GM18867 (cell line): Measurements from ENCODE around the gene SIVA1.

Experiments used
- ATAC-seq: cut with Tn5 transposase; IDR thresholded peaks from one replicate; pipeline ENCODE4 v1.9.1; 2021; ENCODE audit warnings: mild to moderate bottlenecking, moderate library complexity; ENCODE audit not compliant: unreplicated experiment

The SIVA1 gene

GRCh38 chr14:104770072-104770579 lies 17.2 kb downstream of the SIVA1 start:
- ATAC-seq: no peak

GRCh38 chr14:104770851-104771272 lies 17.9 kb downstream of the SIVA1 start:
- ATAC-seq: no peak

GRCh38 chr14:104771374-104771773 lies 18.4 kb downstream of the SIVA1 start:
- ATAC-seq: no peak

GRCh38 chr14:104771918-104772706 lies 19.2 kb downstream of the SIVA1 start:
- no peak for ATAC-seq

- no peak for ATAC-seq
Measured at GRCh38 chr14:104772707-104773504, 20.0 kb downstream of the SIVA1 start.

DNA sequence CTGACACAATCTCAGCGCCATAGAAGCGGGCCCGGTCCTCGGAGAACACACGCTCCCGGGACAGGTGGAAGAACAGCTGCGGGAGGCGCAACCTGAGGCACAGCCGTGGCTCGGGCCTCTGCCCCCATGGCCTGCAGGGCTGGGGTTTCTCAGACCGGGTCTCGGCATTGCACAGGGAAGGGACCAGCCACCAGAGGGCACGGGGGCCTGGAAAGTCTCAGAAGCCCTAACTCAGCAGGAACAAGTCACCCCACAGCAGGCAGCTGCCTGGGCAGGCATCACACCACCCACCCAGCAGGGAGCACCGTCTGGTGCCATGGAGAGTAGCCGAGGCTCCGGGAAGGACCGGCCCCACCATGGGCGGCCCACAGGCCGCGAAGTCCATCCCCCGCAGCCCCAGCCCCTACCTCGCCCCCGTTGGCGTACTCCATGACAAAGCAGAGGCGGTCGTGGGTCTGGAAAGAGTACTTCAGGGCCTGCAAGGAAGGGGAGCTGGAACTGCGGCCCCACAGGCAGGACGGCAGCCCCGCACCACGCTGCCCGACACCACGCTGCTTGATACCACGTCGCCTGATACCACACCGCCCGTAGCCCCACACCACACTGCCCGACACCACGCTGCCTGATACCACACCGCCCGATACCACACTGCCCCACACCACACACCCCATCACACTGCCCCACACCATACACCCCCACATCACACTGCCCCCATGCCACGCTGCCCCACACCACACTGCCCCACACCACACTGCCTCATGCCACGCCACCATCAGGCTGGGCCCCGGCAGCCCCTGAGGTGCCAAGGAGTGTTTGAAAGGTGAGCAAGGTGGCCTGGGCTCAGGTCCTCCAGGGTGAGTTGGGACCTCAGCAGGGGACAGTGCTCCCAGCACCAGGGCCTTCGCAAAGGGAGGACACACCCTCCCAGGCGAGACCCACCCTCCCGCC lies 20.8 kb downstream of the SIVA1 start:
- ATAC-seq: no peak

DNA sequence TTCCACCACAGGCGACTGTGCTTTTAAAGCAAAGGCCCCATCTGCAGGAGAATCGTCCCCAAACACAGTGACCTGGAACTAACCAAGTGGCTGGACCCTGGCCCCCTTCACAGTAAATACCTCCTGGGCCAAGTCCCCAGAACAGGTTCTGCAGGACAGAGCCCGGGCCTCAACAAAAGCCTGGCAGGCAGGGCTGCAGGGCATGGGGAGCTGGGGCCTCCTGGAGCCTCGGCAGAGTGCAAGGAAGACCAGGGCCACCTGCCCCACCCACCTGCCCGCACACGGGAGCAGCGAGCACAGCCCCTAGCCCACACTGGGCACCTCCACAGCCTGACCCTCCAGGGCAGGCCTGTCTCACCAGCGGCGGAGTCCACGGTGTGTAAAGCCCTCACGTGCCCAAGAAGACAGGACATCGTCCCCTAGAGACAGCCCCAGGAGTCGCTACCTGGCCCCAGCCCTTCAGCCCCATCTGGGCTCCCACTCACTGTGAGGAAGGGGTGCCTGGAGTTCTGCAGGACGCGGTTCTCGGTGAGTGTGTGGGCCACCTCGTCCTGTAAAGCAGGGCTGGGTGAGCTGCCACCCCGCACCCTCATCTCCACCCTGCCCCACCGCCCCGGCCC lies 21.6 kb downstream of the SIVA1 start:
- no peak for ATAC-seq

GRCh38 chr14:104775073-104775489 lies 22.1 kb downstream of the SIVA1 start:
- no peak for ATAC-seq

GRCh38 chr14:104776481-104776880 lies 23.5 kb downstream of the SIVA1 start:
- ATAC-seq: no peak

DNA sequence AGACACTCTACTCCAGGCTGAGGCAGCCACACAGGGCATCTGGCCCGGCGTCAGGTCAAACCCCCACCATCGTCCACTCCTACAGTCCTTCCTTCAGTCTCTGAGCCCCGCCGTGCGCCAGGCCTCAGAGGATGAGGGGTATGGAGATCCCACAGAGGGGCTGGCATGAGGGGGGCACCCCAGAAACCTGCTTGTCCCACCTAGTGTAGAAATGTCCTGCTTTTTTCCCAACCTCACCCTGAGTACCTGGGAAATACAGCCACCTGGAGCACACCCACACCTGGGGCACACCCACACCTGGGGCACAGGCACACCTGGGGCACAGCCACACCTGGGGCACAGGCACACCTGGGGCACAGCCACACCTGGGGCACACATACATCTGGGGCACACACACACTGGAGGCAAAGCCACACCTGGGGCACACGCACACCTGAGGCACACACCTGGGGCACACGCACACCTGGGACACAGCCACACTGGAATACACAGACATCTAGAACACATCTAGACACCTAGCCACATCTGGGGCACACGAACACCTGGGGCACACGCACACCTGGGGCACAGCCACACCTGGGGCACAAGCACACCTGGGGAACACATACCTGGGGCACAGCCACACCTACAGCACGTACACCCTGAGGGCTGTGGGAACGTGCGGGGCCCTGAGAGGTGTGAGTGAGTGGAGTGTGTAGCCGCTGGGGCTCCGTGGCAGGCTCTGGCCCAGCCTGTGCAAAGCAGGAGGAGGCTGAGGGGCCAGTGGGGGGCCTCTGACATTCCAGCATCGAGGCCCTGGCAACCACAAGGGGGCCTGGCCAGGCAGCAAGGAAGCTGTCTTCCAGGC lies 24.2 kb downstream of the SIVA1 start:
- no peak for ATAC-seq

DNA sequence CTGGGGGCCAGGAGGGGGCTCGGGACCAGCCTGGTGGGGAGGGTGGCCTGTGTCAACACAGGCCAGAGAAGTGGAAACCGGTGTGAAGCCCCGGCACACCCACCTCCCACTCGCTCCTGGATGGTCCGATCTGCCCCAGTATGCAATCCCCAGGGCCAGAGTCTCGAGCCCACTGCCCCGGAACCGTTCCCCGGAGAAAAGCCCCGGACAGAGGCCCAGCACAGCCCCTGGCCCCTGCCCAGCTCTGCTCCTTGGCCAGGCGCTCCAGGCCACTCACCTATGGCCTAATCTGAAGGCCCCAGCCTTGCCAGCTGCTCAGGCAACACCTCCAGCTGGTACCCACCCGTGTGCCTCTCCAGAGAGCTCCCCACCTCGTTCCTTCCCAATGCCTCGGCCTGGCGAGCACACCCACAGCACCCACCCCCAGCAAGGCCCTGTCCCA lies 24.9 kb downstream of the SIVA1 start:
- no peak for ATAC-seq

DNA sequence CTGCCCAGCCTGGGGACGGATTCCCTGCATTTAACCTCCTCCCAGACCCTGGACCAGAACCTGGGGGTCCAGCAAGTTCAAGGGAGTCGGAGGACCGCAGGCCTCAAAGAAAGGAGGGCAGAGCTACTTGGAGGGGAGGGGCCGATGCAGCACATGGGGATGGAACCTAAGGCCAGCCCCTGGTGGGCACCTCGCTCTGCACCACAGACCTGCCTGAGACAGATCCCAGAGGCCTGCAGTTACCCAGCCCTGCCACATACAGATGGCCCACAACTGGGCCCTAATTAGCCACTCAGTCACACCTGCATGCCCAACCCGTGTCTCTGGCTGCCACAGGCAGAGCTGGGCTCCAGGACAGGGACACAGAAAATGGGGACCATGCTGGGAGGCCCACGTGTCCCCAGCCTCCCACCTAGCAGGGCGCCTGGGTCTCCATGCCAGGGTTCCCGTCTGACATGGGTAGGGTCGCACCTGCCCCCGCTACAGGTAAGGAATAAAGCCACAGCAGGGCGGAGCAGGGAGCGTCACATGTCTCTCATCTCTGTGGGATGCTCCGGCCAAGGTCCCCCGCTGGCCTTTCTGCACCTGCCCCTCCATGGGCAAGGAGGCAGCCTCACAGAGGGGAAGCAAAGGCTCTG lies 25.9 kb downstream of the SIVA1 start:
- no peak for ATAC-seq

- ATAC-seq: no peak
Measured at GRCh38 chr14:104779776-104780512, 27.0 kb downstream of the SIVA1 start.

- no peak for ATAC-seq
Measured at GRCh38 chr14:104780513-104781030, 27.6 kb downstream of the SIVA1 start.

DNA sequence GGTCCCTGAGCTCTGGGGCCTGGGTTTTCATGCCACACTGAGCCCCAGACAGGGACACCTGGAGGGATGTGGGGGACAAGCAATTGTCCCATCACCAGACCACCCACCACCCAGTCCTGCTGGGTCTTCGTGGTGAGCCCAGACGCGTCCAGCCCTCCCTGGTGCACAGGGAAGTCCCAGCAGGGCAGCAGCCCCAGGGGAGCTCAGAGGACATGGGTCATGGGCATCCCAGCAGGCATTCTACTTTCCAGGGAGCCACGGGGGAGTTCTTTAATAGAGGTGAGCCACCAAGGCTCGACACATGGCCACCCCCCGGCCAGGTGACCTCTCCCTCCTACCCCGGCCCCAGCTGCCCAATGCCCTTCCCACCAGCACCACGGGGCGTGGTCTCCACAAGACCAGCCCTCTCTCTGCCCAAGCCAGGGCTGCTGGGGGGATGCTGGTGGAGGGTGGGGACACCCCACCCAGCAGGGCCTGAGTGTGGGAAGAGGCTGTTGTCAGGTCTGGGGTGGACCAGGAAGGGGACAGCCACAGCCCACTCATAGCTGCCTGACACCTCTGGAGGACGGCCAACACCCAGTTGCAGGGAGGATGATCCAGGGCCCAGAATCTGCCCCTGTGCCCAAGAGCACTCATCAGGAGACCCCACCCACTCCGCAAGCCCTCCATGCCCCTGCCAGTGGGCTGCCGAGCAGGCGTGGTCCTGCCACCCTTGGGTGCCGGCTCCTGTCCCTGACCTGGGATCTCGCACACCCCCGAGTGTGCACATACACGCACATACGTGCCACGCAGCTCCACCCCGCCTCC lies 28.5 kb downstream of the SIVA1 start:
- no peak for ATAC-seq

DNA sequence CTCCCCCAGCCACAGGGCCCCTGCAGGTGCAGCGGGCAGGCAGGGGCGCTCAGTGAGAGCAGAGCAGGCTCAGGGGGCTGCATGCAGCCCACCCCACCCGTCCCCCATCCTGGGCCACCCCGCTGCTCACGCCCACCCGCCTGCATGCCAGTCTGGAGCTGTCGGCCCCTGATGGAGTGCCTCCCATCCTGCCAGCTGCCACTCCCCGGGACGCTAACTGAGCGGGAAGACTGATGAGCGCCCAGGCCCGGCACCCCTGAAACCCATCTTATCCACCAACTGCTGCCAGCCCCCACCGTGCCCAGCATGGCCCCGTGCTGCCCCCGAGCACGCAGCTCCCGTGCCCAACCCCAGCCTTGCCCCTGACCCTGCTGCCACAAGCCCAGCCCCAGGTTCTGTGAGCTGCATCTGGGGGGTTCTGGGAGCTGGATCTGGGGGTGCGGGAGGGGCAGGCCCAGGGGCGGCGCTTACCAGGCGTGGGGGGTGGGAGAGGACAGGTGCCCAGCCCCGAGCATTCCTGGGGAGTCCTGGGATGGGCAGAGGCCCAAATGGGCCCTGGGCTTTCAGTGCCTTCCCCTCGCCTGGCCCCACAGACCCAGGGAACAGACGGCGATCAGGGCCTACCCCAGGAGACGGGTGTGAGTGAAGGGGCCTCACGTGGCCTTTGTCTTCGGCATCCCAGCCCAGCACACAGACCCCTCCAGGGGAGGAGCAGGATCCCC lies 29.3 kb downstream of the SIVA1 start:
- ATAC-seq: no peak

DNA sequence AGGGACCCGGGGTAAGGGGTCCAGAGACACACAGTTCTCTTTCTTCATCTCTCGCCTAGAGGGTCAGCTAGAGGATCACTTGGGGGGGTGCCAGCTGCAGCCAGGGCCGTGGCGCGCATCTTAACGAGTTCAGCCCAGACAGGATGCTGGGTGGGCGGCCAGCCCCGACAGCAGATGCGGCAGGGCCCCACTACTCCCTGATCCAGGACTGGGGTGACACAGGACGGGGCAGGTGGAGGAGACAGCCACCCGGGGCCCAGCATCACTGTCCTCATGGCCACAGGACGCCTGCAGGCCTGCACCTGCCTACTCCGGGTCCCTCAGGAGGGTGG lies 29.8 kb downstream of the SIVA1 start:
- ATAC-seq: no peak
